HAP-1 (cell line): ENCODE results near the gene CD14.
A peak's percentile ranks its signal among the peaks of the same experiment; 100 is the strongest.
"Not testable (repeated sequence)": the region's sequence is repeated elsewhere in the genome, so short reads cannot be mapped to it uniquely, and the experiment has no call there.

ENCODE experiments used
- DNase-seq, 2 experiments: peaks; one replicate each; pipeline ENCODE4 v3.0.0-alpha.2; 2016 to 2020; ENCODE audit warnings: low spot score in 2 of 2
- H3K27me3 ChIP-seq: fragments of 250-450 bp; sonication (Bioruptor Pico); 2 replicates; pipeline ENCODE4 v1.5.1; 2020; ENCODE audit warnings: low read depth, mild to moderate bottlenecking, moderate library complexity
- H3K36me3 ChIP-seq: fragments of 250-450 bp; sonication (Bioruptor Pico); replicated peaks from 2 replicates; pipeline ENCODE4 v1.5.1; 2020; ENCODE audit warnings: mild to moderate bottlenecking
- H3K4me1 ChIP-seq: fragments of 250-450 bp; sonication (Bioruptor Pico); 2 replicates; pipeline ENCODE4 v1.5.1; 2020; ENCODE audit warnings: mild to moderate bottlenecking
- H3K4me3 ChIP-seq: fragments of 250-450 bp; sonication (Bioruptor Pico); 2 replicates; pipeline ENCODE4 v1.5.1; 2020; ENCODE audit warnings: mild to moderate bottlenecking, moderate library complexity
- H3K9me3 ChIP-seq: fragments of 250-450 bp; sonication (Bioruptor Pico); 2 replicates; pipeline ENCODE4 v1.5.1; 2020; ENCODE audit warnings: mild to moderate bottlenecking, moderate library complexity
- in situ Hi-C: fragments of 300-500 bp; cut with MboI; formaldehyde crosslinking; loops from 3 replicates; pipeline ENCODE4 v1.14.3; 2020; ENCODE audit warnings: low sequenced_read_pairs, inconsistent platforms, mixed read lengths

Gene CD14

DNA sequence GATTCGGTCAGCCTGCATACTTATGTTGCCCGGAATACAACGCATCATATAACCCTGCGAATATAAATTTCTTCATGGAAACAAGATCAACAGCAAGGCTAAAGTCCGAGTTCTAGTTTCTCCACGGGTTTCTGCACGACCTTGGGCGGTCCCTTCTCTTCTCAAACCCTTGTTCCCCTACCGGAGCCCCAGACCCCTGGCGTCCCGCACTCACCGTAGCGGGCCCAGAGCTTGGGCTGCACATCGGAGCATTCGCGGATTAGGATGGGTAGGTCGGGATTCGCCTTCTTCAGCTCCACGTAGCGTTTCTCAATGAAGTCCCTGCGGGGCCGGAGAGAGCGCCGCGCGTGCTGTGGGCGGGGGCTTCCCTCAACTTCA is 14.1 kb upstream of the CD14 start:
- Histone ChIP-seq H3K27me3 (no peaks in the 10 kb centered on the region), H3K9me3 (no peaks in the 10 kb centered on the region), H3K36me3 (peaks cover 60% of the 10 kb centered on the region), H3K4me1 (peaks cover 11% of the 10 kb centered on the region), H3K4me3 (peak overlapping the region; percentile 94)
- in situ Hi-C loops = no loop called here
- DNase-seq = no peak

- no peak for DNase-seq
- Histone ChIP-seq H3K36me3 (peaks cover 47% of the 10 kb centered on the region), H3K4me3 (no peak overlapping the region), H3K9me3 (no peaks in the 10 kb centered on the region), H3K4me1 (peaks cover 14% of the 10 kb centered on the region), H3K27me3 (no peaks in the 10 kb centered on the region)
- in situ Hi-C loops = no loop called here
Measured at GRCh38 chr5:140642718-140643117, 9.7 kb upstream of the CD14 start.

- H3K4me1 ChIP-seq = peaks cover 13% of the 10 kb centered on the region
- DNase-seq = no peak
- H3K9me3 ChIP-seq = no peaks in the 10 kb centered on the region
- in situ Hi-C loops = no loop called here
- H3K27me3 ChIP-seq = no peaks in the 10 kb centered on the region
- H3K36me3 ChIP-seq = peaks cover 41% of the 10 kb centered on the region
- no peak overlapping the region for H3K4me3 ChIP-seq
Measured at GRCh38 chr5:140641716-140642115, 8.7 kb upstream of the CD14 start.

DNA sequence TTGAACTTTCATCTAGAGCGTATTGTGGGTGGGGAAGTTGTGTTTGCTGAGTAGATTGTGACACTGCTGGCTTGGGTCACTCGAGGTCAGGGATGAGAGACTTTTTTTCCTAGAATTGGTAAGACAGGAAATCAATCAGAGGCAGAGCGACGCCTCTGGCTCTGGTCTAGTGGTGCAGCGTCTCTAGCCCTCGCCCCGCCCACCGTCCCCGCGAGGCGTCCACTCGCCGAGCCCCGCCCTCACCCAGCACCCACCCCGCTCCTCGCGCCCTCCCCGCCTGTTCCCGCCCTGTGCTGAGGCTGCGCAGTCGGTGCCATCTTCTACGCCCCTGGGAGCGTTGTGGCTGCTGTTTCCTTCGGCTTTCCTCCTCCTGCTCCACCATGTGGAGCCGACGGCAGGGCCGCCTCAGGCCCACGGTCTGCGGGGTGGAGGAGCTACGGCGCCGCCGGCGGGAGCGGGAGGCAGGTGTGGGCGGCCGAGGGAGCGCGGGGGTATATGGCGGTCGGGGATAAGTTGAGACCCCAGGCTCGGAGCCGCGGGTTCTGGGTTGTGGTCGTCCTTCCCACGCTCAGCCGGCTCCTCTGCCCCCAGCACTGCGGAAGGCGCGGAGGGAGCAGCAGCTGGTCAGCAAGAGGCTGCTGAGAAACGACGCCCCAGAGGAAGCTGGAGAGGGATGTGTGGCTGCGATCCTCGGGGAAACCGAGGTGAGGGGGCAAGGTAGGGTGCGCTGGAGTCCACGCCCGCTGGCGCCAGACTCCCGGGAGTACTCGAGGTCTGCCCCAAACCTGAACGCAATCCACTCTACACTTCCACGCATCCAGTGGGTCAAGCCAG is 6.4 kb upstream of the CD14 start, which contains the start of gene TMCO6:
TSS of gene TMCO6 (plus strand) at position 304 of the 834 bp plus-strand sequence. CDS start at position 381, 77 bp downstream.
- H3K4me1 ChIP-seq = peaks cover 7% of the 10 kb centered on the region
- no peaks in the 10 kb centered on the region for H3K9me3 ChIP-seq
- peak; percentile 93 to 99 for DNase-seq
- in situ Hi-C loops = no loop called here
- H3K36me3 ChIP-seq = peaks cover 27% of the 10 kb centered on the region
- peak within 1 kb of the TSS; percentile 66 for H3K4me3 ChIP-seq
- H3K27me3 ChIP-seq = no peaks in the 10 kb centered on the region

GRCh38 chr5:140638898-140639147 is 5.8 kb upstream of the CD14 start:
- in situ Hi-C loops, H3K4me1 ChIP-seq, H3K9me3 ChIP-seq, DNase-seq, H3K27me3 ChIP-seq, H3K4me3 ChIP-seq: not testable (repeated sequence)
- peaks cover 24% of the 10 kb centered on the region for H3K36me3 ChIP-seq

DNA sequence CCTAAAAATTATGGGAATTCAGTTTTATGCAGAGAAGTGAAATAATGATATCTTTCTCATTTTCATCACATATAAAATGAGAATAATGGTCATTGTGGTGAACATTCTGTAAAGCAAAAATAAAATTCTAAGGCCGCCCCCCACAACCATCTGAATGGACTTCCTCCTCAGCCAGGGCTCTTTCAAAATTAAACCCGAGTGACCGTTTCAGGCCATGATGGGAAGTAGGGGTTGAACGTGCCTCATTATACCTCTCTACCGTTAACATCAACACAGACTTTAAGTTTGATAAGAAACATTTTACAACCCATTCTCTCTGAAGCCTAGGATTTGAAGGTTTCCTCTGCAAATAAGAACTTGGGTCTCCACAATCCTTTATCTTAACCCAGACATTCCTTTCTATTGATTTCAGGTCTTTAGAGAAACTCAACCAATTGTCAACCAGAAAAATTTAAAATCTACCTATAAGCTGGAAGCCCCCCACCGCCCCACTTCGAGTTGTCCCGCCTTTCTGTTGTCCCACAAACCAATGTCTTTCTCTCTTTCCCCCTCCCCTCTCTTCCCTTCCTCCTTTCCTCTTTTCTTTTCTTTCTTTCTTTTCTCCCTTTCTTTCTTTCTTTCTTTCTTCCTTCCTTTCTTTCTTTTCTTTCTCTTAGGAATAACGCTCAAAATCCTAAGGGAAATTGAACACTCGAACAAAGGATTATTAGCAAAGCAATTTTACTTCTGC is 4.6 kb upstream of the CD14 start:
- no peak overlapping the region for H3K4me3 ChIP-seq
- H3K36me3 ChIP-seq = peaks cover 14% of the 10 kb centered on the region
- peaks cover 7% of the 10 kb centered on the region for H3K4me1 ChIP-seq
- DNase-seq = no peak
- H3K9me3 ChIP-seq = no peaks in the 10 kb centered on the region
- no peaks in the 10 kb centered on the region for H3K27me3 ChIP-seq
- in situ Hi-C loops = no loop called here

GRCh38 chr5:140635291-140636257 is 2.6 kb upstream of the CD14 start:
- in situ Hi-C loops = no loop called here
- no peak for DNase-seq
- H3K9me3 ChIP-seq = no peaks in the 10 kb centered on the region

GRCh38 chr5:140634103-140634502 is 1.1 kb upstream of the CD14 start:
- Histone ChIP-seq H3K9me3 (no peaks in the 10 kb centered on the region), H3K36me3 (no peaks in the 10 kb centered on the region), H3K4me3 (no peak overlapping the region), H3K4me1 (peaks cover 4% of the 10 kb centered on the region), H3K27me3 (no peaks in the 10 kb centered on the region)
- in situ Hi-C loops = loop anchor here (5.0 kb wide), 1 partner anchor 72 kb away; the partner anchor contains the start of genes APBB3 and SLC35A4
- no peak for DNase-seq

More at GRCh38 chr5:140635291-140636257, 2.6 kb upstream of the CD14 start:
- Histone ChIP-seq H3K36me3 (no peaks in the 10 kb centered on the region; the same call in 1 of the 2 replicates), H3K4me3 (no peak overlapping the region), H3K27me3 (no peaks in the 10 kb centered on the region), H3K4me1 (peaks cover 7% of the 10 kb centered on the region)

- no peaks in the 10 kb centered on the region for H3K4me1 ChIP-seq
- in situ Hi-C loops = loop anchor here (5.0 kb wide), 1 partner anchor 71 kb away; the partner anchor contains the start of genes APBB3 and SLC35A4
- no peak overlapping the region for H3K4me3 ChIP-seq
- peaks cover 3% of the 10 kb centered on the region for H3K9me3 ChIP-seq
- no peaks in the 10 kb centered on the region for H3K36me3 ChIP-seq
- no peaks in the 10 kb centered on the region for H3K27me3 ChIP-seq
- DNase-seq = no peak
Measured at GRCh38 chr5:140633501-140633900, 526 bp upstream of the CD14 start.

GRCh38 chr5:140632366-140633020 is 482 bp downstream of the CD14 start:
- in situ Hi-C loops = loop anchor here (5.0 kb wide), 1 partner anchor 70 kb away; the partner anchor contains the start of genes APBB3 and SLC35A4
- H3K36me3 ChIP-seq = no peaks in the 10 kb centered on the region
- no peak for DNase-seq
- H3K4me3 ChIP-seq = no peak overlapping the region
- H3K9me3 ChIP-seq = peaks cover 8% of the 10 kb centered on the region
- no peaks in the 10 kb centered on the region for H3K4me1 ChIP-seq
- no peaks in the 10 kb centered on the region for H3K27me3 ChIP-seq

GRCh38 chr5:140631831-140632365 is 1.1 kb downstream of the CD14 start:
- Histone ChIP-seq H3K27me3 (no peaks in the 10 kb centered on the region), H3K4me1 (no peaks in the 10 kb centered on the region), H3K9me3 (peaks cover 10% of the 10 kb centered on the region), H3K4me3 (no peak overlapping the region), H3K36me3 (no peaks in the 10 kb centered on the region)
- in situ Hi-C loops = loop anchor here (5.0 kb wide), 1 partner anchor 70 kb away; the partner anchor contains the start of genes APBB3 and SLC35A4
- no peak for DNase-seq

DNA sequence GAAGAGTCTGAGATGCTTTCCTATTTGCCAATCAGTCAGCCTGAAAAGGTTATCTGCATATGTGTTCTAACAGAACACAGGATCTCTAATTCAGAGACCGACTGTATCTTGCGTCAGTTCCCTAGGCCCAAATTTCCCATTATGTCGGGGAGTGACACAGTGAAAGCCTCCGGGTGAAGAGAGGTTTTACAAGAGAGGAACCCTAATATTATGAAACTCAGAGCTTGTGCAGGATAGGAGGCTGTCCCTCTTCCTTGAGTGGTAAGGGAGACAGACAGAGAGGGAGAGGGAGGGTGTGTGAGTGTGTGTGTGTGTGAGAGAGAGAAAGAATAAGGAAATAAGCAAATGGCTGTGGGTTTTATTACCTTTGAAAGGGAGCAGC is 1.9 kb downstream of the CD14 start:
- Histone ChIP-seq H3K27me3 (no peaks in the 10 kb centered on the region), H3K4me3 (no peak overlapping the region), H3K36me3 (no peaks in the 10 kb centered on the region), H3K4me1 (no peaks in the 10 kb centered on the region), H3K9me3 (peaks cover 10% of the 10 kb centered on the region)
- DNase-seq = no peak
- in situ Hi-C loops = loop anchor here (5.0 kb wide), 1 partner anchor 69 kb away; the partner anchor contains the start of genes APBB3 and SLC35A4
